Measurements from ENCODE around the gene PCGF2. TPM values are rescaled to one million over a fixed set of nuclear protein-coding genes. Genes with fewer than 3 reads are reported as not detected.

PCGF2 gene
- total and polyA plus RNA-seq, 10 of the 15 experiments (the other 5 are each of a cell fraction or from before 2014, with no cell fraction given), result 2.7 to 35.6 (median 7.2) TPM

DNA sequence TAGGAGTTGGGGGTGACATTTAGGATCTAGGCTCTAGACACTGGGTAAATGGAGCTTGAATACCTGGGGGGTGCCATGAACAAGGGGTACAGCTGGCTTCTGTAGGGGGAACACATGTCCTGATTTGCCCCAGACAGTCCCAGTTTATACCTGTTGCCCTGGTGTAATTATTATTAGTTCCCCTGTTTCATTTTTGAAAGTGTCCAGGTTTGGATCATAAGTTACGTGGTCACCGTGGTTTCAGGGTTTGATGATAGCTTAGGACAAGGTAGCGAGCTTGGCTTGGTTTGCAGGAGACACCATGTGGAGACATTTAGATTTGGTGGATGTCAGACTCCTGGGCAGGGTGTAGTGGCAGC, 37.6 kb downstream of the PCGF2 start:
- no peaks in the 10 kb centered on the region for H4K20me1 ChIP-seq (ENCODE audit: control insufficient read depth, insufficient read depth)
- H3K27ac ChIP-seq (ENCODE audit: control insufficient read depth, insufficient read depth), result no peak overlapping the region
- no peak for ATAC-seq
- no peak for DNase-seq (ENCODE audit: low read depth, low spot score)
- no peak for FAIRE-seq
- no peaks in the 10 kb centered on the region for H3K27me3 ChIP-seq (replicated peaks in 1 of 2; ENCODE audit: control insufficient read depth in 2 of 2, insufficient read depth in 2 of 2, low read length in 1 of 2)
- SMC1A ChIA-PET (ENCODE audit: uncharacterized antibody, unreplicated experiment), result interaction anchor here (1.1 to 2.4 kb wide), 3 partner anchors 18 to 32 kb away, joined by 4 to 7 read pairs (median 5); partner anchors contain the start of gene CISD3
- H3K79me2 ChIP-seq (ENCODE audit: control insufficient read depth, insufficient read depth, low read length), result peaks cover 37% of the 10 kb centered on the region
- 100% methylated on average over 3 of the region's 3 CpGs for WGBS (ENCODE audit: insufficient coverage, insufficient replicate concordance, low lambda C conversion rate, missing lambda C conversion rate)
- H3K36me3 ChIP-seq (ENCODE audit: control insufficient read depth in 2 of 2, insufficient read depth in 2 of 2, low read length in 1 of 2), result peaks cover 22 to 41% of the 10 kb centered on the region in 2 experiments
- H2AFZ ChIP-seq (ENCODE audit: control insufficient read depth, low read depth, low read length), result no peak overlapping the region
- peaks cover 18% of the 10 kb centered on the region for H3K4me1 ChIP-seq (ENCODE audit: control insufficient read depth, insufficient read depth, low read length)
- no TSS peak for BruUV-seq (replicated peaks)
- RAD21 ChIA-PET (ENCODE audit: unreplicated experiment), result interaction anchor here (0.8 to 1.2 kb wide), 2 partner anchors 24 to 34 kb away, joined by 3 to 4 read pairs; no protein-coding TSS in a partner anchor
- in situ Hi-C loops (cut with MboI) (no loop called here), intact Hi-C loops (cut with micrococcal nuclease; ENCODE audit: unreplicated experiment) (no loop called here)
- POLR2A ChIA-PET, result interaction anchor here (1.1 kb wide), 1 partner anchor 115 kb away, joined by 3 read pairs; no protein-coding TSS in a partner anchor
- TF ChIP-seq SUPT20H (IDR thresholded peaks at IDR 0.05; ENCODE audit: borderline replicate concordance, control insufficient read depth, low read depth, low read length), result no peak
- TF ChIP-seq LARP7 (IDR thresholded peaks at IDR 0.05), result no peak
- TF ChIP-seq, protein P1, sequence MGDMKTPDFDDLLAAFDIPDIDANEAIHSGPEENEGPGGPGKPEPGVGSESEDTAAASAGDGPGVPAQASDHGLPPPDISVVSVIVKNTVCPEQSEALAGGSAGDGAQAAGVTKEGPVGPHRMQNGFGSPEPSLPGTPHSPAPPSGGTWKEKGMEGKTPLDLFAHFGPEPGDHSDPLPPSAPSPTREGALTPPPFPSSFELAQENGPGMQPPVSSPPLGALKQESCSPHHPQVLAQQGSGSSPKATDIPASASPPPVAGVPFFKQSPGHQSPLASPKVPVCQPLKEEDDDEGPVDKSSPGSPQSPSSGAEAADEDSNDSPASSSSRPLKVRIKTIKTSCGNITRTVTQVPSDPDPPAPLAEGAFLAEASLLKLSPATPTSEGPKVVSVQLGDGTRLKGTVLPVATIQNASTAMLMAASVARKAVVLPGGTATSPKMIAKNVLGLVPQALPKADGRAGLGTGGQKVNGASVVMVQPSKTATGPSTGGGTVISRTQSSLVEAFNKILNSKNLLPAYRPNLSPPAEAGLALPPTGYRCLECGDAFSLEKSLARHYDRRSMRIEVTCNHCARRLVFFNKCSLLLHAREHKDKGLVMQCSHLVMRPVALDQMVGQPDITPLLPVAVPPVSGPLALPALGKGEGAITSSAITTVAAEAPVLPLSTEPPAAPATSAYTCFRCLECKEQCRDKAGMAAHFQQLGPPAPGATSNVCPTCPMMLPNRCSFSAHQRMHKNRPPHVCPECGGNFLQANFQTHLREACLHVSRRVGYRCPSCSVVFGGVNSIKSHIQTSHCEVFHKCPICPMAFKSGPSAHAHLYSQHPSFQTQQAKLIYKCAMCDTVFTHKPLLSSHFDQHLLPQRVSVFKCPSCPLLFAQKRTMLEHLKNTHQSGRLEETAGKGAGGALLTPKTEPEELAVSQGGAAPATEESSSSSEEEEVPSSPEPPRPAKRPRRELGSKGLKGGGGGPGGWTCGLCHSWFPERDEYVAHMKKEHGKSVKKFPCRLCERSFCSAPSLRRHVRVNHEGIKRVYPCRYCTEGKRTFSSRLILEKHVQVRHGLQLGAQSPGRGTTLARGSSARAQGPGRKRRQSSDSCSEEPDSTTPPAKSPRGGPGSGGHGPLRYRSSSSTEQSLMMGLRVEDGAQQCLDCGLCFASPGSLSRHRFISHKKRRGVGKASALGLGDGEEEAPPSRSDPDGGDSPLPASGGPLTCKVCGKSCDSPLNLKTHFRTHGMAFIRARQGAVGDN (IDR thresholded peaks at IDR 0.05), result no peak
- no peak for TF ChIP-seq SMAD5 (IDR thresholded peaks at IDR 0.05; ENCODE audit: low read depth)
- TF ChIP-seq CBX5 (IDR thresholded peaks at IDR 0.05; ENCODE audit: low read depth), result no peak
- TF ChIP-seq SMAD1 (IDR thresholded peaks at IDR 0.05; ENCODE audit: low read depth, partially characterized antibody), result no peak
- TF ChIP-seq, protein P2, sequence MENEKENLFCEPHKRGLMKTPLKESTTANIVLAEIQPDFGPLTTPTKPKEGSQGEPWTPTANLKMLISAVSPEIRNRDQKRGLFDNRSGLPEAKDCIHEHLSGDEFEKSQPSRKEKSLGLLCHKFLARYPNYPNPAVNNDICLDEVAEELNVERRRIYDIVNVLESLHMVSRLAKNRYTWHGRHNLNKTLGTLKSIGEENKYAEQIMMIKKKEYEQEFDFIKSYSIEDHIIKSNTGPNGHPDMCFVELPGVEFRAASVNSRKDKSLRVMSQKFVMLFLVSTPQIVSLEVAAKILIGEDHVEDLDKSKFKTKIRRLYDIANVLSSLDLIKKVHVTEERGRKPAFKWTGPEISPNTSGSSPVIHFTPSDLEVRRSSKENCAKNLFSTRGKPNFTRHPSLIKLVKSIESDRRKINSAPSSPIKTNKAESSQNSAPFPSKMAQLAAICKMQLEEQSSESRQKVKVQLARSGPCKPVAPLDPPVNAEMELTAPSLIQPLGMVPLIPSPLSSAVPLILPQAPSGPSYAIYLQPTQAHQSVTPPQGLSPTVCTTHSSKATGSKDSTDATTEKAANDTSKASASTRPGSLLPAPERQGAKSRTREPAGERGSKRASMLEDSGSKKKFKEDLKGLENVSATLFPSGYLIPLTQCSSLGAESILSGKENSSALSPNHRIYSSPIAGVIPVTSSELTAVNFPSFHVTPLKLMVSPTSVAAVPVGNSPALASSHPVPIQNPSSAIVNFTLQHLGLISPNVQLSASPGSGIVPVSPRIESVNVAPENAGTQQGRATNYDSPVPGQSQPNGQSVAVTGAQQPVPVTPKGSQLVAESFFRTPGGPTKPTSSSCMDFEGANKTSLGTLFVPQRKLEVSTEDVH (IDR thresholded peaks at IDR 0.05; ENCODE audit: low read depth, partially characterized antibody), result no peak
- H3K9ac ChIP-seq (ENCODE audit: control insufficient read depth, insufficient read depth, low read length), result no peak overlapping the region
- H3K4me3 ChIP-seq, result no peak overlapping the region
- H3K4me2 ChIP-seq (ENCODE audit: control insufficient read depth, insufficient read depth), result no peak overlapping the region
- CTCF ChIA-PET, result interaction anchor here (1.0 to 2.2 kb wide), 3 partner anchors 21 to 34 kb away, joined by 3 to 7 read pairs (median 5); no protein-coding TSS in a partner anchor
- H3K9me3 ChIP-seq (replicated peaks; ENCODE audit: control insufficient read depth, insufficient read depth, low read length), result no peaks in the 10 kb centered on the region

Measured in GM12878 (cell line).